CD4-positive, alpha-beta T cell (primary cell): ENCODE measurements around the gene FIG4. TPM values are rescaled to one million over a fixed set of nuclear protein-coding genes. Genes with fewer than 3 reads are reported as not detected.
"Not testable (repeated sequence)": the region's sequence is repeated elsewhere in the genome, so short reads cannot be mapped to it uniquely, and the experiment has no call there.

Experiments
- ATAC-seq: fragments of 200-7000 bp; cut with Tn5 transposase; one replicate; pipeline ENCODE4 v1.10.0; 2022; ENCODE audit warnings: mild to moderate bottlenecking; ENCODE audit not compliant: poor library complexity
- CTCF ChIA-PET: fragments of 350-600 bp; sonication (Branson Sonifier 250); formaldehyde crosslinking; loops from one replicate; lab custom pipeline; 2021; ENCODE audit warnings: antibody characterized with exemption, inconsistent platforms; lab: Charles Lee
- POLR2A ChIA-PET: fragments of 350-600 bp; sonication (Branson Sonifier 250); formaldehyde crosslinking; loops from one replicate; lab custom pipeline; 2021; ENCODE audit warnings: antibody characterized with exemption, inconsistent platforms; lab: Charles Lee
- DNase-seq, 14 experiments: peaks; one replicate each; pipeline ENCODE4 v3.0.0-alpha.2; 2013 to 2020; ENCODE audit warnings: mixed read lengths in 2 of 14
- H3K27ac ChIP-seq, 2 donors: one replicate each; pipeline versions ENCODE4 v1.5.1 to v1.7.0; 2013; ENCODE audit warnings: low read length in 2 of 2, low read depth in 1 of 2, mild to moderate bottlenecking in 1 of 2
- H3K27me3 ChIP-seq, 2 experiments: 1 replicate in 1 of 2; 2 replicates in 1 of 2; pipeline versions ENCODE4 v1.6.1 to v1.7.0; 2013; ENCODE audit warnings: low read length in 2 of 2, control low read depth in 1 of 2, mild to moderate bottlenecking in 1 of 2, moderate library complexity in 1 of 2; ENCODE audit not compliant: insufficient read depth in 2 of 2, control insufficient read depth in 1 of 2
- H3K36me3 ChIP-seq: one replicate; pipeline ENCODE4 v1.6.1; 2013; ENCODE audit warnings: low read length, control low read depth; ENCODE audit not compliant: insufficient read depth
- H3K4me1 ChIP-seq: one replicate; pipeline ENCODE4 v1.6.1; 2013; ENCODE audit warnings: low read length, control low read depth; ENCODE audit not compliant: insufficient read depth
- H3K4me3 ChIP-seq: one replicate; pipeline ENCODE4 v1.5.1; 2013; ENCODE audit warnings: mild to moderate bottlenecking, low read length, moderate library complexity
- H3K9me3 ChIP-seq, 2 experiments: 1 replicate in 1 of 2; 2 replicates in 1 of 2; pipeline versions ENCODE4 v1.6.1 to v1.7.0; 2013; ENCODE audit warnings: low read length in 2 of 2, mild to moderate bottlenecking in 2 of 2, control low read depth in 1 of 2, moderate library complexity in 1 of 2; ENCODE audit not compliant: control insufficient read depth in 1 of 2, insufficient read depth in 1 of 2
- H3K27ac Mint-ChIP-seq: one replicate; pipeline ENCODE4 v1.8.0; 2020; ENCODE audit warnings: mixed read lengths
- H3K27me3 Mint-ChIP-seq: one replicate; pipeline ENCODE4 v1.8.0; 2021; ENCODE audit warnings: mixed read lengths
- H3K36me3 Mint-ChIP-seq: one replicate; pipeline ENCODE4 v1.8.0; 2021; ENCODE audit warnings: low read depth, mixed read lengths
- H3K4me1 Mint-ChIP-seq: one replicate; pipeline ENCODE4 v1.8.0; 2021; ENCODE audit warnings: low read depth, mixed read lengths
- H3K4me3 Mint-ChIP-seq: one replicate; pipeline ENCODE4 v1.8.0; 2020; ENCODE audit warnings: mild to moderate bottlenecking, mixed read lengths
- H3K9me3 Mint-ChIP-seq: one replicate; pipeline ENCODE4 v1.8.0; 2020; ENCODE audit warnings: mixed read lengths
- intact Hi-C, 2 experiments: fragments of 100-400 bp; cut with DNase I in 1 of 2; cut with micrococcal nuclease in 1 of 2; formaldehyde crosslinking; loops; one replicate each; pipeline versions ENCODE4 v1.15.1 to v1.9.0; 2023 to 2025; cut with DNase I, micrococcal nuclease
- total RNA-seq, 174 experiments: library from RNA in 2 of 174; stranded (reverse) in 2 of 174; gene quantifications; one replicate each; pipeline ENCODE4 v1.2.3 and lab custom pipeline; 2021 to 2026
- TF ChIP-seq, protein P1 (sequence below): fragments of 200-600 bp; IDR thresholded peaks from one replicate; pipeline ENCODE4 v1.8.0; 2022; ENCODE audit warnings: antibody characterized with exemption, mild to moderate bottlenecking

Gene FIG4
- total RNA-seq, 2 experiments from 2014 or later: 3.3 to 4.0 TPM

DNA sequence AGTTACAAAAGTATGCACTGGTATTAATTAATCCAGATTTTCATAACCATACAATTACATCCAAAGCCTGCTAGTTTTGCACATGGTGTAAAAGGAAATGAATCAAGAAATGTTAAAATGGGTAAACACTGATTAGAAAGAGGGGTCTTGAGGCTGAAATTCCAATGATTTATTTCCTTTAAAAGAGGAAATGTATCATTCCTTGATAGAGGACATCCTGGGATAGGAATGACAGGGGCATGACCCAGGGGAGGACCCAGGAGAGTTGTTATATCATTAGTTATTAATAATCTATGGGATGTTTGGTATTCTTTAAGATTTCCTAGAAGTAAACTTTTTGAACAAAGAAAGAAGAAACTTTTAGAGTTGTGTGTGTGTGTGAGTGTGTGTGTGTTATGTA lies 18.3 kb upstream of the FIG4 start:
- H3K9me3 ChIP-seq: no peaks in the 10 kb centered on the region
- DNase-seq: no peak
- TF ChIP-seq, protein P1, sequence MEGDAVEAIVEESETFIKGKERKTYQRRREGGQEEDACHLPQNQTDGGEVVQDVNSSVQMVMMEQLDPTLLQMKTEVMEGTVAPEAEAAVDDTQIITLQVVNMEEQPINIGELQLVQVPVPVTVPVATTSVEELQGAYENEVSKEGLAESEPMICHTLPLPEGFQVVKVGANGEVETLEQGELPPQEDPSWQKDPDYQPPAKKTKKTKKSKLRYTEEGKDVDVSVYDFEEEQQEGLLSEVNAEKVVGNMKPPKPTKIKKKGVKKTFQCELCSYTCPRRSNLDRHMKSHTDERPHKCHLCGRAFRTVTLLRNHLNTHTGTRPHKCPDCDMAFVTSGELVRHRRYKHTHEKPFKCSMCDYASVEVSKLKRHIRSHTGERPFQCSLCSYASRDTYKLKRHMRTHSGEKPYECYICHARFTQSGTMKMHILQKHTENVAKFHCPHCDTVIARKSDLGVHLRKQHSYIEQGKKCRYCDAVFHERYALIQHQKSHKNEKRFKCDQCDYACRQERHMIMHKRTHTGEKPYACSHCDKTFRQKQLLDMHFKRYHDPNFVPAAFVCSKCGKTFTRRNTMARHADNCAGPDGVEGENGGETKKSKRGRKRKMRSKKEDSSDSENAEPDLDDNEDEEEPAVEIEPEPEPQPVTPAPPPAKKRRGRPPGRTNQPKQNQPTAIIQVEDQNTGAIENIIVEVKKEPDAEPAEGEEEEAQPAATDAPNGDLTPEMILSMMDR: no peak
- peaks cover 7% of the 10 kb centered on the region for H3K36me3 ChIP-seq
- no peak overlapping the region for H3K4me3 ChIP-seq
- H3K27me3 ChIP-seq: no peaks in the 10 kb centered on the region
- no peak overlapping the region for H3K27ac ChIP-seq
- Mint-ChIP-seq H3K4me1 (no peaks in the 10 kb centered on the region), H3K27ac (no peak overlapping the region), H3K4me3 (no peak overlapping the region), H3K9me3 (no peaks in the 10 kb centered on the region), H3K36me3 (peaks cover 27% of the 10 kb centered on the region), H3K27me3 (no peaks in the 10 kb centered on the region)
- H3K4me1 ChIP-seq: no peaks in the 10 kb centered on the region
- ChIA-PET POLR2A (no interaction called here), CTCF (interaction anchor here (0.6 kb wide), 1 partner anchor 114 kb away, joined by 3 read pairs; no protein-coding TSS in a partner anchor)
- intact Hi-C loops: no loop called here
- no peak for ATAC-seq

DNA sequence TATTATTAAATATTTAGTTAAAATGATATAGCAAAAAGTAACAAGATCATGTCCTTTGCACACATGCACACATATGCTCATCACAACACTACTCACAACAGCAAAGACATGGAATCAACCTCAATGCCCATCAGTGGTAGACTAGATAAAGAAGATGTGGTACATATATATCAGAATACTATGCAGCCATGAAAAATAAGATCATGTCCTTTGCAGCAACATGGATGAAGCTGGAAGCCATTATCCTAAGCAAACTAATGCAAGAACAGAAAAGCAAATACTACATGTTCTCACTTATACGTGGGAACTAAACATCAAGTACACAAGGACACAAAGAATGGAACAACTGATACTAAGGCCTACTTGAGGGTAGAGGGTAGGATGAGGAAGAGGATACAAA lies 14.4 kb upstream of the FIG4 start:
- TF ChIP-seq, protein P1: no peak
- Mint-ChIP-seq H3K27me3 (no peaks in the 10 kb centered on the region), H3K36me3 (peaks cover 10% of the 10 kb centered on the region), H3K27ac (no peak overlapping the region), H3K4me3 (no peak overlapping the region), H3K4me1 (peaks cover 21% of the 10 kb centered on the region), H3K9me3 (no peaks in the 10 kb centered on the region)
- Histone ChIP-seq H3K4me1 (no peaks in the 10 kb centered on the region), H3K27me3 (no peaks in the 10 kb centered on the region), H3K9me3 (no peaks in the 10 kb centered on the region), H3K36me3 (no peaks in the 10 kb centered on the region), H3K4me3 (no peak overlapping the region), H3K27ac (no peak overlapping the region)
- DNase-seq: no peak
- POLR2A ChIA-PET: no interaction called here
- intact Hi-C loops: no loop called here
- ATAC-seq: no peak
- CTCF ChIA-PET: no interaction called here

DNA sequence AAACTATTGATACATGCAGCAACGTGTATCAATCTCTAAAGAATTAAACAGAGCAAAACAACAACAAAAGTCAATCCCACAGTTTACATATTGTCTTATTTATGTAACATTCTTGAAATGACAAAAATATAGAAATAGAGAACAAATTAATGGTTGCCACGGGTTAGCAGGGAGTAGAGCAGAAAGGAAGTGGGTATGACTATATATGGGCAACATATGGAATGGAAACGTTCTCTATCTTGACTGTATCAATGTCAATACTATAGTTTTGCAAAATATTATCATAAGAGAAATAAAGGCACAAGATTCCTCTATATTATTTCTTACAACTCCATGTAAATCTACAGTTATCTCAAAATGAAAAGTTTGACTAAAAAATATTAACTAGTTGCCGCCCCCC lies 12.9 kb upstream of the FIG4 start:
- Histone ChIP-seq H3K9me3 (no peaks in the 10 kb centered on the region), H3K27ac (no peak overlapping the region), H3K4me1 (no peaks in the 10 kb centered on the region), H3K36me3 (no peaks in the 10 kb centered on the region), H3K4me3 (no peak overlapping the region), H3K27me3 (no peaks in the 10 kb centered on the region)
- Mint-ChIP-seq H3K27me3 (no peaks in the 10 kb centered on the region), H3K9me3 (no peaks in the 10 kb centered on the region), H3K4me3 (no peak overlapping the region), H3K4me1 (peaks cover 31% of the 10 kb centered on the region), H3K36me3 (peaks cover 5% of the 10 kb centered on the region), H3K27ac (no peak overlapping the region)
- intact Hi-C loops: no loop called here
- DNase-seq: no peak
- TF ChIP-seq, protein P1: no peak
- ChIA-PET CTCF (no interaction called here), POLR2A (interaction anchor here (0.6 kb wide), 1 partner anchor 436 kb away, joined by 3 read pairs; no protein-coding TSS in a partner anchor)
- no peak for ATAC-seq

DNA sequence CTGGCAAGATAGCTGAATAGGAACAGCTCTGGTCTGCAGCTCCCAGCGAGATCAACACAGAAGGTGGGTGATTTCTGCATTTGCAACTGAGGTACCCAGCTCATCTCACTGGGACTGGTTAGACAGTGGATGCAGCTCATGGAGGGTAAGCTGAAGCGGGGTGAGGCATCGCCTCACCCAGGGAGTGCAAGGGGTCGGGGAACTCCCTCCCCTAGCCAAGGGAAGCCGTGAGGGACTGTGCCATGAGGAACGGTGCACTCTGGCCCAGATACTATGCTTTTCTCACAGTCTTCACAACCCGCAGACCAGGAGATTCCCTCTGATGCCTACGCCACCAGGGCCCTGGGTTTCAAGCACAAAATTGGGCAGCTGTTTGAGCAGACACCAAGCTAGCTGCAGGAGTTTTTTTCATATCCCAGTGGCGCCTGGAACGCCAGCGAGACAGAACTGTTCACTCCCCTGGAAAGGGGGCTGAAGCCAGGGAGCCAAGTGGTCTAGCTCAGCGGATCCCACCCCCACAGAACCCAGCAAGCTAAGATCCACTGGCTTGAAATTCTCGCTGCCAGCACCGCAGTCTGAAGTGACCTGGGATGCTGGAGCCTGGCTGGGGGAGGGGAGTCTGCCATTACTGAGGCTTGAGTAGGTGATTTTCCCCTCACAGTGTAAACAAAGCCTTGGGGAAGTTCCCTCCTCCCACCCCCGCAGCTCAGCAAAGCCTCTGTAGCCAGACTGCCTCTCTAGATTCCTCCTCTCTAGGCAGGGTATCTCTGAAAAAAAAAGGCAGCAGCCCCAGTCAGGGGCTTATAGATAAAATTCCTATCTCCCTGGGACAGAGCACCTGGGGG lies 12.2 kb upstream of the FIG4 start:
- H3K9me3 ChIP-seq, H3K27me3 ChIP-seq, POLR2A ChIA-PET, H3K36me3 ChIP-seq, H3K4me1 ChIP-seq, H3K27ac Mint-ChIP-seq, H3K27ac ChIP-seq, CTCF ChIA-PET, H3K4me3 ChIP-seq, H3K9me3 Mint-ChIP-seq, DNase-seq, H3K4me3 Mint-ChIP-seq, ATAC-seq, intact Hi-C loops, H3K27me3 Mint-ChIP-seq, H3K36me3 Mint-ChIP-seq: not testable (repeated sequence)
- peaks cover 31% of the 10 kb centered on the region for H3K4me1 Mint-ChIP-seq
